ENCODE results near the gene TMEM178B. TPM values are rescaled to one million over a fixed set of nuclear protein-coding genes. Genes with fewer than 3 reads are reported as not detected.

TMEM178B gene
- total RNA-seq, 1 experiment from 2014 or later: 0.11 TPM

DNA sequence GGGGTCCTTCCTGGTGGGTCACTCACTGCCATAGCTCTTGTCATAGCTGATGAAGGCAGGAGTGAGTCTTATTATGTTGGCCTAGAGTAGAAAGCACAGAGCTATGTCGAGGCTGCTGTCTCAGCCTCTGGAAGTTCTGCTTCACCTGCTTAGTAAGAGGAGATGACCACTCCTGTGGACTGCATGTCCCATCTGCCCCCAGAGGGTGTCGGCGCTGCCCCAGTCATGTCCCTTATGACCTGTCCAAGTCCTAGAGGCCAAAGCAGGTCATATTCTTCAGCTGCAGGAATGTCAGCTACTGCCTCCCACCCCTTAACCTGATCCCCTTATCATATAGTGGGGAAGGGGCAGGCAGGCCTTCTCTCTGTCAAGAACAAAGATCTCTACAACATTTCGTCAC lies 405.0 kb downstream of the TMEM178B start:
- POLR2A ChIA-PET: no interaction called here
- Histone ChIP-seq H3K9me3 (no peaks in the 10 kb centered on the region), H3K27me3 (replicated peaks; ENCODE audit: control insufficient read depth, insufficient read depth, low read length) (no peaks in the 10 kb centered on the region; the same call in 1 of the 2 replicates), H3K4me1 (no peaks in the 10 kb centered on the region), H3K4me3 (ENCODE audit: low read depth, low read length) (no peak overlapping the region), H3K36me3 (ENCODE audit: control insufficient read depth, insufficient read depth, low read length) (no peaks in the 10 kb centered on the region)
- Mint-ChIP-seq H3K4me3 (ENCODE audit: unreplicated experiment) (no peak overlapping the region), H3K9me3 (ENCODE audit: unreplicated experiment) (no peaks in the 10 kb centered on the region), H3K36me3 (ENCODE audit: insufficient read depth, unreplicated experiment) (no peaks in the 10 kb centered on the region), H3K27me3 (ENCODE audit: insufficient read depth, unreplicated experiment) (peaks cover 28% of the 10 kb centered on the region), H3K27ac (ENCODE audit: unreplicated experiment) (no peak overlapping the region), H3K4me1 (ENCODE audit: low read depth, unreplicated experiment) (no peaks in the 10 kb centered on the region)
- BruUV-seq (replicated peaks): no TSS peak
- CTCF ChIA-PET: no interaction called here
- DNase-seq: no peak
- intact Hi-C loops (cut with micrococcal nuclease; ENCODE audit: unreplicated experiment): no loop called here
- TF ChIP-seq CTCF (IDR thresholded peaks at IDR 0.05; ENCODE audit: insufficient read depth in 1 of 2, low read depth in 1 of 2, low read length in 1 of 2, severe bottlenecking in 1 of 2, unreplicated experiment in 1 of 2): no peak

- Histone ChIP-seq H3K9me3 (no peaks in the 10 kb centered on the region), H3K4me1 (no peaks in the 10 kb centered on the region), H3K27me3 (replicated peaks; ENCODE audit: control insufficient read depth, insufficient read depth, low read length) (no peaks in the 10 kb centered on the region; the same call in 1 of the 2 replicates), H3K4me3 (ENCODE audit: low read depth, low read length) (no peak overlapping the region), H3K36me3 (ENCODE audit: control insufficient read depth, insufficient read depth, low read length) (no peaks in the 10 kb centered on the region)
- peaks cover 21% of the 10 kb centered on the region for H3K27me3 Mint-ChIP-seq (ENCODE audit: insufficient read depth, unreplicated experiment)
- H3K4me3 Mint-ChIP-seq (ENCODE audit: unreplicated experiment): no peak overlapping the region
- no peaks in the 10 kb centered on the region for H3K36me3 Mint-ChIP-seq (ENCODE audit: insufficient read depth, unreplicated experiment)
- ChIA-PET CTCF (no interaction called here), POLR2A (no interaction called here)
- intact Hi-C loops (cut with micrococcal nuclease; ENCODE audit: unreplicated experiment): no loop called here
- H3K9me3 Mint-ChIP-seq (ENCODE audit: unreplicated experiment): no peaks in the 10 kb centered on the region
- DNase-seq: no peak
- no TSS peak for BruUV-seq (replicated peaks)
- no peak overlapping the region for H3K27ac Mint-ChIP-seq (ENCODE audit: unreplicated experiment)
- no peaks in the 10 kb centered on the region for H3K4me1 Mint-ChIP-seq (ENCODE audit: low read depth, unreplicated experiment)
- TF ChIP-seq CTCF (IDR thresholded peaks at IDR 0.05; ENCODE audit: insufficient read depth in 1 of 2, low read depth in 1 of 2, low read length in 1 of 2, severe bottlenecking in 1 of 2, unreplicated experiment in 1 of 2): no peak
These were observed 407.1 kb downstream of the TMEM178B start for GRCh38 chr7:141480953-141481352.

DNA sequence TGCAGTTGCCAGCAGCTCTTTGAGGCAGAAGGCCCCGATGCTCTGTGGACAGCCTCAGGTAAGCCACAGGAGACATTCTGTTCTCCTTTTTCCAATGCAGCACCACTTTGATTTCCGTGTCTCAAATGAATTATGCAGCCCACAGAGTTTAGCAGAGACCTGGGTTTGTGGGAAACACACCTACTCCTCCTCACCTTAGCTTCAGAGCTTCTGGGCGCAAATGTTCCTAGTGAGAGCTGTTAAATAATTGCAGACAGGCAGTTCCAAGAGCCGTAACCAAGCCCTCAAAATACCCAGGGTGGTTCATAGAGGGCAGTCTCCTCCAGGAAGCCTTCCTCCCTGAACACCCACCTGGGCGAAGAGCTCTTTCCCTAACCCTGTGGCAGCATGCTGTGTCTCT lies 408.1 kb downstream of the TMEM178B start:
- Mint-ChIP-seq H3K4me3 (ENCODE audit: unreplicated experiment) (no peak overlapping the region), H3K27ac (ENCODE audit: unreplicated experiment) (no peak overlapping the region), H3K4me1 (ENCODE audit: low read depth, unreplicated experiment) (no peaks in the 10 kb centered on the region), H3K36me3 (ENCODE audit: insufficient read depth, unreplicated experiment) (no peaks in the 10 kb centered on the region), H3K27me3 (ENCODE audit: insufficient read depth, unreplicated experiment) (peaks cover 19% of the 10 kb centered on the region), H3K9me3 (ENCODE audit: unreplicated experiment) (no peaks in the 10 kb centered on the region)
- H3K36me3 ChIP-seq (ENCODE audit: control insufficient read depth, insufficient read depth, low read length): no peaks in the 10 kb centered on the region
- no peak for TF ChIP-seq CTCF (IDR thresholded peaks at IDR 0.05; ENCODE audit: insufficient read depth in 1 of 2, low read depth in 1 of 2, low read length in 1 of 2, severe bottlenecking in 1 of 2, unreplicated experiment in 1 of 2)
- H3K4me1 ChIP-seq: no peaks in the 10 kb centered on the region
- CTCF ChIA-PET: no interaction called here
- intact Hi-C loops (cut with micrococcal nuclease; ENCODE audit: unreplicated experiment): no loop called here
- POLR2A ChIA-PET: no interaction called here
- no peaks in the 10 kb centered on the region for H3K9me3 ChIP-seq
- no peak overlapping the region for H3K4me3 ChIP-seq (ENCODE audit: low read depth, low read length)
- H3K27me3 ChIP-seq (replicated peaks; ENCODE audit: control insufficient read depth, insufficient read depth, low read length): no peaks in the 10 kb centered on the region; the same call in 1 of the 2 replicates
- no TSS peak for BruUV-seq (replicated peaks)
- DNase-seq: no peak

Data from Caco-2 (cell line).